Measurements from ENCODE around the gene ADM5.
"Not testable (repeated sequence)": the region's sequence is repeated elsewhere in the genome, so short reads cannot be mapped to it uniquely, and the experiment has no call there.

ADM5 gene

DNA sequence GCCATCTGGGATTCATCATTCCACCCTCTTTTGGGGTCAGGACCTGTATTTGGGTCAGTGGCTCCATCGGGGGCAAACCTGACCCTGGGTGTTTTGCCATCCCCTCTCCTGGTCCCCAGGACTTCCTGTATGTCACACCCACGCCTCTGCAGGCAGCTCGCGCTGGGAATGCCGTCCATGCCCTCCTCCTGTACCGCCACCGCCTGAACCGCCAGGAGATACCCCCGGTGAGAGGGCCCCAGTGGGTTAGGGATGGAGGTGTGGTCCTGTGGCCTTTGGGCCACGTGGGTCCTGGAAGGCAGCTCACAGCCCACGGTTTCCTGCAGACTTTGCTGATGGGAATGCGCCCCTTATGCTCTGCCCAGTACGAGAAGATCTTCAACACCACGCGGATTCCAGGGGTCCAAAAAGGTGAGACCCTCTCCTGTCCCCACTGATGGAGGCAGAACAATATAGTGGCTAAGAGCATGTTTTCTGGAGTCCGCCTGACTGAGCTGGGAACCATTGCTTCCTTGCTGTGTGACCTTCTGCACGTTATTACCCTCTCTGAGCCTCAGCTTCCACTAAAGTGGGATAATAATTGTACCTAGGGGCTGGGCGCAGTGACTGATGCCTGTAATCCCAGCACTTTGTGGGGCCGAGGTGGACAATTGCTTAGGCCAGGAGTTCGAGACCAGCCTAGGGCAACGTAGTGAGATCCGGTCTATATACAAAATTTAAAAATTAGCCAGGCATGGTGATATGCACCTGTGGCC, 15.7 kb downstream of the ADM5 start:
- DNase-seq = no peak

GRCh38 chr19:49705919-49706318, 16.5 kb downstream of the ADM5 start:
- DNase-seq = no peak

DNA sequence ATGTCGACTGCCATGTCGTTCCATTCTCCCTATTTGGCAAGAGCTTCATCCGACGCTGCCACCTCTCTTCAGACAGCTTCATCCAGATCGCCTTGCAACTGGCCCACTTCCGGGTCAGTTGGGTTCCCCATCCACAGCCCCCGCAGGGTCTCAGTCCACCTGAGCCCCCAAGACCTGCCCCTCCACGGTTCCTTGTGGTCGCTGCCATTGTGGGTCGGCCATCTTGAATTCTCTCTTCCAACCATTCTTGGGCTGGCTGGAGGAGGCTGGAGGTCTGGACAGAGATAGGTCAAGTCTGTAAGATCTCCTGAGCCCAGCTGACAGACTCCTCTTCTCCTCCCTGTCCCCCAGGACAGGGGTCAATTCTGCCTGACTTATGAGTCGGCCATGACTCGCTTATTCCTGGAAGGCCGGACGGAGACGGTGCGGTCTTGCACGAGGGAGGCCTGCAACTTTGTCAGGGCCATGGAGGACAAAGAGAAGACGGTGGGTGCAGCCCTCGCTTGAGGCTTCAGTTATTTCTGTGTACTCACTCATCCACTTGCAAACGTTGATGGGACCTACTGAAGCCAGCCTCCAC, 21.1 kb downstream of the ADM5 start:
- DNase-seq = no peak

GRCh38 chr19:49712397-49712859, 23.0 kb downstream of the ADM5 start:
- DNase-seq = no peak

DNA sequence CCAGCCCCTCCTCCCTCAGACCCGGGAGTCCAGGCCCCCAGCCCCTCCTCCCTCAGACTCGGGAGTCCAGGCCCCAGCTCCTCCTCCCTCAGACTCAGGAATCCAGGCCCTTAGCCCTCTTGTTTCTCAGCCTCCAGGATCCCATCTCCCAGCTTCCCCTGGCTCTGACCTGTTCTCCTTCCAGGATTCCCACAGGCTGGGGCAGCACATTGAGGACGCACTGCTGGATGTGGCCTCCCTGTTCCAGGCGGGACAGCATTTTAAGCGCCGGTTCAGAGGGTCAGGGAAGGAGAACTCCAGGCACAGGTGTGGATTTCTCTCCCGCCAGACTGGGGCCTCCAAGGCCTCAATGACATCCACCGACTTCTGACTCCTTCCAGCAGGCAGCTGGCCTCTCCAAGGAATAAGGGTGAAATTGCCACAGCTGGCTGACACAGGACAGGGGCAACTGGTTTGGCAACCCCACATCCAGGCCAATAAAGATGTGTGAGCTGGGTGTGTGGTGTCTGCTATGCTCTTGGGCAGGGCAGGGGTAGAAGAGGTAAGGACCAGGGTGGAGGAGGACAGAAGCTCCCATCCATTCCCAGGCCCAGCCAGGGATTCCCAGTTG, 23.9 kb downstream of the ADM5 start:
- no peak for DNase-seq

DNA sequence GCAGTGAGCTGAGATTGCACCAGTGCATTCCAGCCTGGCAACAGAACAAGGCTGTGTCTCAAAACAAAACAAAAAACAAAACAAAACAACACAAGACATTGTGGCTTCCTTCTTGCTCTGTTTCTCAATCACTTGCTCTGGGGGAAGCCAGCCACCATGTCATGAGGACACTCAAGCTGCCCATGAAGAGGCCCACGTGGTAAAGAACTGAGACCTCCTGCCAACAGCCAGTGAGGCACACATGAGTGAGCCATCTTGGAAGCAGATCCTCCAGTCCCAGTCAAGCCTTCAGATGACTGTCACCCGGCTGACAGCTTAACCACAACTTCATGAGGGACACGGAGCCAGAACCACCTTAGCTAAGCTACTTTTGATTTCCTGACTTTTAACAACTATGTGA, 26.8 kb downstream of the ADM5 start:
- DNase-seq = no peak

DNA sequence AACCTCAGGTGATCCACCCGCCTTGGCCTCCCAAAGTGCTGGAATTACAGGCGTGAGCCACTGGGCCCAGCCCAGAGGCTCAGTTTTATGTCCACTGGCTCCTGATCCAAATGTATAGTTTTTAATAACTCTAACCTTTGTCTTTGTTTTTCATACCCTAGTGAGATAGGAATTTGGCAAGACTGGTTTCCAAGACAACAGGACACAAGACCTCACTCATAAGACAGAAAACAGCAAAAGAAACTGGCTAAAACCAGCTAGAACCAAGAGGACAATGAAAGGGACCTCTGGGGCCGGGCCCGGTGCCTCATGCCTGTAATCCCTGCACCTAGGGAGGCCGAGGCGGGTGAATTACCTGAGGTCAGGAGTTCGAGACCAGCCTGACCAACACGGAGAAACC, 29.1 kb downstream of the ADM5 start:
- no peak for DNase-seq

GRCh38 chr19:49718991-49719390, 29.6 kb downstream of the ADM5 start:
- DNase-seq = no peak

DNA sequence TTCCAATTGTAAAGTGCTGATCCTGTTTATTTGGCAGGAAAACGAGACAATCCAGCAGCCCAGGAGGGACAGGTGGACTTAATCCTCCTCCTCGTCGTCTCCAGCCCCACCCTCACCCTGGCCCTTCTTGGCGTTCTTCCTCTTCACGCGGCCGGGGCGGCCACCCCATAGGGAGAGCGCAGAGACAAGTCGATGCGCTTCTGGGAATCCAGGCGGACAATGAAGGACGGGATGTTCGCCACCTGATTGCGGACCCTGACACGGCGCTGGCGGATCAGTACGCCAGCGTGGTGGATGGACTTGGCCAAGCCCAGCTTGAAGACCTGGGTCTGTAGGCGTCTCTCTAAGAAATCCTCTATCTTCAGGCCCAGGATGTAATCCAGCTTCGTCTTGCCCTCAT, 30.0 kb downstream of the ADM5 start:
- not testable (repeated sequence) for DNase-seq

DNA sequence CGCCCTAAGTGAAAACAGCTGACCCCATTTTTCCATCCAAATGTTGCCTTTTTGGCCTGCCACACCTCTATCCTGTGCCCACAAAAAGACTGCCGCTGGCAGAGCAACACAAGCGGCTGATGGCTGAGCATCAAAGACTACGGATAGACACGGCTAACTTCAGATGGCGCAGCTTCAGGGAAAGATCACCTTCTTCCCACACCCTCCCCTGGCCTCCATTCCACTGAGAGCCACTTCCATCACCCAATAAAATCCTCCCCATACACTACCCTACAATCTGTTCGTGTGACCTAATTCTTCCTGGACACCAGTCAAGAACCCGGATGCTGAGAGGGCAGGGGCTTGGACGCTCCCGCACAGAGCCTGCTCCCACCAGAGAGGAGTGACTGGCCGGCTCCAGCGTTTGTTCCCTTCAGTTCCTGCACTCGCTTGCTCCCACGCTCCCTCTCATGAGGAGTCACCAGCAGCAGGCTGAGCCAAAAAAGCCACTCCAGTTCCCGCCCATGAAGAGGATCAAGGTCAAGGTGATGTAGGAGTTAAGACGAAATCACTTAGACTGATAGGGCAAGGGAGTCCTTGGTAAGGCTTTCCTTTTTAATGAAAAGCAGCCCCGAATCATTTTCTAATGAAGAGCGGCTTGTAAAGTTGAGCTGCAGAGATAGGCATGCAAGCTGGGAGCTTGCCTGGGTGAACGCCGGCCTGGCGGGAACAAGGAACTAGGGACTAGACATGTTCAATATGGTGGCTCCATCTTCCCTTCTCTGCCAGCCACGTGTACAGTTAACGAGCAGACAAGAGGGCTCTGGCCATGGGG, 38.0 kb downstream of the ADM5 start:
- DNase-seq = no peak

DNA sequence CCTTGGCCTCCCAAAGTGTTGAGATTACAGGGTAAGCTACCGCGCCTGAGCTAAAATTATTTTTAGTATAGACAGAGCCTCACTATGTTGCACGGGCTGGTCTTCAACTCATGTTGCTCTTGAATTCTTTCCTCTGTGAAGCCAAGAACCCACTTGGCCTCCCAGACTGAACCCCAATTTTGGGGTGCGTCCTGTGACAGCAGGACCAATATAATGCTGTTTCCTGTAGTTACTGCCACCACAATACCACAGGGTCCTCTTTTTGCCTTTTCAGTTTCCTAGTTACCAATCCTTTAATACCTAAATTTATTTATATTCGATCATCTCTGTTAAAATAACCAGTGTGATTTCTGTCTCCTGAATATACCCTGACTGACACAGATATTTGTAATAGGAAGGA, 40.8 kb downstream of the ADM5 start:
- no peak for DNase-seq

DNA sequence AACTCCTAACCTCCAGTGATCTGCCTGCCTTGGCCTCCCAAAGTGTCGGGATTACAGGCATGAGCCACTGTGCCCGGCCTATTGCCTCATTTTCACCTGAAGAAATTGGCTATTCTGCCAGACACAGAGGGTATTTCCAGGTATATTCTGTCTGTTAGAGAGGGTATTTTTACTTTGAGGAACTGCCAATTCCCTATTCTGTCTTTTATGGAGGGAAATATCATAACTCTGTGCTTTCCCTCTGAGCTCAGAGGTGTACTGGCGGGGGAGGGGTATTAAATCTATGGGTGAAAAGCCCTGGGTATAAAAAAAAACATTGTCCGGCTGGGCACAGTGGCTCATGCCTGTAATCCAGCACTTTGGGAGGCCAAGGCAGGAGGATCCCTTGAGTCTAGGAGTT, 48.9 kb downstream of the ADM5 start:
- no peak for DNase-seq

GRCh38 chr19:49739098-49739497, 49.7 kb downstream of the ADM5 start:
- DNase-seq = no peak

DNA sequence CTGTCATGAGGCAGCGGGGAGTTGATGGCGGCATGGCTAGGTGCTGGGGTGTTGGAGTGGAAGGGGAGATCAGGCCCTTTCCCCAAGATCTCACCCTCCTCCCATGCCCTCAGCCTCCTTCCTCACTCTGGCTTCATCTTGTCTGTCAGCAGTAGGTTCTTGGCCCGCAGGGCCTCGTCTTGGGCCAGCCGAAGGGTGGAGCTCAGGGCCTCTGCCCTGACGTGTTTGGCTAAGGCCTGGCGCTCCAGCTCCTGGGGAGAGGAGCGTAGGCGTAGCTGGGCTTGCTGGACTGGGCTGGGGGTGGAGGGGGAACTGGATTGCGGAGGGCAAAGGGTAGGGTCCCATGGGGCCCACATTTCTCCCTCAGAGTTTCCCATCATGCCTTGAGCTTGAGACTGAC, 50.5 kb downstream of the ADM5 start:
- DNase-seq = no peak

All from stimulated activated CD4-positive, alpha-beta T cell treated with anti-CD3 and anti-CD28 coated beads, Interleukin-12 subunit alpha, Interleukin-12 subunit beta, amount 100 ng/mL, for 4 hours (primary cell).